ENCODE results near the gene GOSR2.

The GOSR2 gene

GRCh38 chr17:46976626-46977270, 53.8 kb downstream of the GOSR2 start:
- no peak for TF ChIP-seq CTCF (conservative IDR thresholded peaks at IDR 0.05; ENCODE audit: control insufficient read depth, insufficient read depth, low read depth, low read length)
- H3K4me3 ChIP-seq (ENCODE audit: control insufficient read depth, low read depth, low read length), result no peak overlapping the region
- DNase-seq (ENCODE audit: low read depth), result no peak

GRCh38 chr17:46977348-46977747, 54.4 kb downstream of the GOSR2 start:
- H3K4me3 ChIP-seq (ENCODE audit: control insufficient read depth, low read depth, low read length), result no peak overlapping the region
- DNase-seq (ENCODE audit: low read depth), result peak; percentile 18
- TF ChIP-seq CTCF (conservative IDR thresholded peaks at IDR 0.05; ENCODE audit: control insufficient read depth, insufficient read depth, low read depth, low read length), result peak; percentile 9

GRCh38 chr17:46977750-46978488, 55.0 kb downstream of the GOSR2 start:
- no peak for DNase-seq (ENCODE audit: low read depth)
- no peak overlapping the region for H3K4me3 ChIP-seq (ENCODE audit: control insufficient read depth, low read depth, low read length)
- TF ChIP-seq CTCF (conservative IDR thresholded peaks at IDR 0.05; ENCODE audit: control insufficient read depth, insufficient read depth, low read depth, low read length), result no peak

GRCh38 chr17:46978489-46979146, 55.7 kb downstream of the GOSR2 start:
- TF ChIP-seq CTCF (conservative IDR thresholded peaks at IDR 0.05; ENCODE audit: control insufficient read depth, insufficient read depth, low read depth, low read length), result no peak
- no peak for DNase-seq (ENCODE audit: low read depth)
- peak overlapping the region; percentile 9 for H3K4me3 ChIP-seq (ENCODE audit: control insufficient read depth, low read depth, low read length)

GRCh38 chr17:46979147-46979863, 56.3 kb downstream of the GOSR2 start, which contains the start of gene RPRML:
Gene RPRML (minus strand): TSS chr17:46979253. CDS start chr17:46979007, 246 bp downstream.
- TF ChIP-seq CTCF (conservative IDR thresholded peaks at IDR 0.05; ENCODE audit: control insufficient read depth, insufficient read depth, low read depth, low read length), result no peak

GRCh38 chr17:46982577-46982976, 59.6 kb downstream of the GOSR2 start:
- DNase-seq (ENCODE audit: low read depth), result no peak
- H3K4me3 ChIP-seq (ENCODE audit: control insufficient read depth, low read depth, low read length), result no peak overlapping the region
- TF ChIP-seq CTCF (conservative IDR thresholded peaks at IDR 0.05; ENCODE audit: control insufficient read depth, insufficient read depth, low read depth, low read length), result no peak

More at GRCh38 chr17:46979147-46979863, 56.3 kb downstream of the GOSR2 start, which contains the start of gene RPRML:
- peak within 1 kb of the TSS; percentile 29 for H3K4me3 ChIP-seq (ENCODE audit: control insufficient read depth, low read depth, low read length)
- peak; percentile 6 for DNase-seq (ENCODE audit: low read depth)
